T-helper 2 cell treated with Interferon-gamma antibody and Interleukin-4, amounts not matched to agents 5 μg/mL and 100 μg/mL, for 36 hours (primary cell): ENCODE results near the gene PPP6R2.
"Not testable (repeated sequence)": the region's sequence is repeated elsewhere in the genome, so short reads cannot be mapped to it uniquely, and the experiment has no call there.

Experiments used
- DNase-seq: peaks from one replicate; pipeline ENCODE4 v3.0.0; 2021; ENCODE audit warnings: low spot score
- H3K27ac Mint-ChIP-seq: one replicate; pipeline ENCODE4 v1.8.0; 2021; ENCODE audit warnings: mild to moderate bottlenecking, mixed read lengths
- H3K27me3 Mint-ChIP-seq: one replicate; pipeline ENCODE4 v1.8.0; 2021; ENCODE audit warnings: low read depth, mixed read lengths
- H3K36me3 Mint-ChIP-seq: one replicate; pipeline ENCODE4 v1.8.0; 2021; ENCODE audit warnings: low read depth, mixed read lengths
- H3K4me1 Mint-ChIP-seq: one replicate; pipeline ENCODE4 v1.8.0; 2021; ENCODE audit warnings: low read depth, mixed read lengths
- H3K4me3 Mint-ChIP-seq: one replicate; pipeline ENCODE4 v1.8.0; 2022; ENCODE audit warnings: mild to moderate bottlenecking, moderate library complexity, mixed read lengths
- H3K9me3 Mint-ChIP-seq: one replicate; pipeline ENCODE4 v1.8.0; 2021; ENCODE audit warnings: mixed read lengths

PPP6R2 gene

GRCh38 chr22:50400406-50400805 lies 57.3 kb downstream of the PPP6R2 start:
- Mint-ChIP-seq H3K27me3 (no peaks in the 10 kb centered on the region), H3K4me3 (no peak overlapping the region), H3K4me1 (peaks cover 18% of the 10 kb centered on the region), H3K27ac (peak overlapping the region; percentile 60), H3K9me3 (no peaks in the 10 kb centered on the region), H3K36me3 (peaks cover 26% of the 10 kb centered on the region)
- no peak for DNase-seq

- no peak for DNase-seq
- Mint-ChIP-seq H3K27me3 (no peaks in the 10 kb centered on the region), H3K9me3 (no peaks in the 10 kb centered on the region), H3K27ac (no peak overlapping the region), H3K36me3 (peaks cover 28% of the 10 kb centered on the region), H3K4me1 (peaks cover 18% of the 10 kb centered on the region), H3K4me3 (no peak overlapping the region)
Measured at GRCh38 chr22:50400931-50401330, 57.8 kb downstream of the PPP6R2 start.

GRCh38 chr22:50401907-50402306 lies 58.8 kb downstream of the PPP6R2 start:
- Mint-ChIP-seq H3K36me3 (peaks cover 27% of the 10 kb centered on the region), H3K27ac (peak overlapping the region; percentile 20), H3K9me3 (no peaks in the 10 kb centered on the region), H3K4me1 (peaks cover 13% of the 10 kb centered on the region), H3K4me3 (no peak overlapping the region), H3K27me3 (no peaks in the 10 kb centered on the region)
- DNase-seq, result no peak

- H3K27ac Mint-ChIP-seq, result no peak overlapping the region
- DNase-seq, result no peak
Measured at GRCh38 chr22:50403701-50404101, 60.6 kb downstream of the PPP6R2 start.

GRCh38 chr22:50406416-50407170 lies 63.5 kb downstream of the PPP6R2 start:
- Mint-ChIP-seq H3K4me1 (no peaks in the 10 kb centered on the region), H3K27me3 (no peaks in the 10 kb centered on the region), H3K36me3 (peaks cover 22% of the 10 kb centered on the region), H3K27ac (no peak overlapping the region), H3K9me3 (no peaks in the 10 kb centered on the region), H3K4me3 (no peak overlapping the region)
- DNase-seq, result no peak

More at GRCh38 chr22:50403701-50404101, 60.6 kb downstream of the PPP6R2 start:
- Mint-ChIP-seq H3K9me3 (no peaks in the 10 kb centered on the region), H3K4me3 (no peak overlapping the region), H3K4me1 (peaks cover 9% of the 10 kb centered on the region), H3K27me3 (no peaks in the 10 kb centered on the region), H3K36me3 (peaks cover 28% of the 10 kb centered on the region)

- no peak for DNase-seq
- no peaks in the 10 kb centered on the region for H3K9me3 Mint-ChIP-seq
- H3K27me3 Mint-ChIP-seq, result no peaks in the 10 kb centered on the region
- H3K4me1 Mint-ChIP-seq, result no peaks in the 10 kb centered on the region
- no peak overlapping the region for H3K4me3 Mint-ChIP-seq
- H3K36me3 Mint-ChIP-seq, result peaks cover 18% of the 10 kb centered on the region
- no peak overlapping the region for H3K27ac Mint-ChIP-seq
Measured at GRCh38 chr22:50408311-50408710, 65.2 kb downstream of the PPP6R2 start.

- H3K9me3 Mint-ChIP-seq, H3K4me1 Mint-ChIP-seq, DNase-seq, H3K4me3 Mint-ChIP-seq, H3K27me3 Mint-ChIP-seq, H3K27ac Mint-ChIP-seq: not testable (repeated sequence)
- peaks cover 17% of the 10 kb centered on the region for H3K36me3 Mint-ChIP-seq
Measured at GRCh38 chr22:50408954-50409353, 65.8 kb downstream of the PPP6R2 start.

- no peaks in the 10 kb centered on the region for H3K9me3 Mint-ChIP-seq
- DNase-seq, result no peak
- H3K27me3 Mint-ChIP-seq, result no peaks in the 10 kb centered on the region
- H3K4me1 Mint-ChIP-seq, result no peaks in the 10 kb centered on the region
- H3K4me3 Mint-ChIP-seq, result no peak overlapping the region
- peaks cover 18% of the 10 kb centered on the region for H3K36me3 Mint-ChIP-seq
- no peak overlapping the region for H3K27ac Mint-ChIP-seq
Measured at GRCh38 chr22:50414476-50415248, 71.5 kb downstream of the PPP6R2 start.

- no peaks in the 10 kb centered on the region for H3K4me1 Mint-ChIP-seq
- DNase-seq, result no peak
- H3K27me3 Mint-ChIP-seq, result no peaks in the 10 kb centered on the region
- no peaks in the 10 kb centered on the region for H3K9me3 Mint-ChIP-seq
- no peak overlapping the region for H3K4me3 Mint-ChIP-seq
- H3K27ac Mint-ChIP-seq, result no peak overlapping the region
- peaks cover 25% of the 10 kb centered on the region for H3K36me3 Mint-ChIP-seq
Measured at GRCh38 chr22:50415426-50415825, 72.3 kb downstream of the PPP6R2 start.

GRCh38 chr22:50416996-50417395 lies 73.9 kb downstream of the PPP6R2 start:
- peaks cover 27% of the 10 kb centered on the region for H3K36me3 Mint-ChIP-seq
- no peak for DNase-seq
- no peaks in the 10 kb centered on the region for H3K27me3 Mint-ChIP-seq
- H3K4me3 Mint-ChIP-seq, result no peak overlapping the region
- no peaks in the 10 kb centered on the region for H3K4me1 Mint-ChIP-seq
- H3K9me3 Mint-ChIP-seq, result no peaks in the 10 kb centered on the region
- no peak overlapping the region for H3K27ac Mint-ChIP-seq

GRCh38 chr22:50417411-50418210 lies 74.5 kb downstream of the PPP6R2 start:
- DNase-seq, result no peak
- H3K4me1 Mint-ChIP-seq, result no peaks in the 10 kb centered on the region
- peaks cover 27% of the 10 kb centered on the region for H3K36me3 Mint-ChIP-seq
- no peak overlapping the region for H3K27ac Mint-ChIP-seq
- no peaks in the 10 kb centered on the region for H3K9me3 Mint-ChIP-seq
- H3K4me3 Mint-ChIP-seq, result no peak overlapping the region
- no peaks in the 10 kb centered on the region for H3K27me3 Mint-ChIP-seq

- Mint-ChIP-seq H3K4me1 (no peaks in the 10 kb centered on the region), H3K4me3 (no peak overlapping the region), H3K36me3 (peaks cover 29% of the 10 kb centered on the region), H3K9me3 (no peaks in the 10 kb centered on the region), H3K27me3 (no peaks in the 10 kb centered on the region), H3K27ac (no peak overlapping the region)
- no peak for DNase-seq
Measured at GRCh38 chr22:50418624-50419023, 75.5 kb downstream of the PPP6R2 start.

- no peak overlapping the region for H3K27ac Mint-ChIP-seq
- no peaks in the 10 kb centered on the region for H3K4me1 Mint-ChIP-seq
- DNase-seq, result no peak
- H3K36me3 Mint-ChIP-seq, result peaks cover 29% of the 10 kb centered on the region
- H3K9me3 Mint-ChIP-seq, result no peaks in the 10 kb centered on the region
- H3K4me3 Mint-ChIP-seq, result no peak overlapping the region
- H3K27me3 Mint-ChIP-seq, result no peaks in the 10 kb centered on the region
Measured at GRCh38 chr22:50419116-50419515, 76.0 kb downstream of the PPP6R2 start.

- H3K36me3 Mint-ChIP-seq, result peaks cover 30% of the 10 kb centered on the region
- H3K9me3 Mint-ChIP-seq, result no peaks in the 10 kb centered on the region
- no peaks in the 10 kb centered on the region for H3K27me3 Mint-ChIP-seq
- no peak overlapping the region for H3K4me3 Mint-ChIP-seq
- DNase-seq, result no peak
- H3K27ac Mint-ChIP-seq, result peak overlapping the region; percentile 21
- H3K4me1 Mint-ChIP-seq, result no peaks in the 10 kb centered on the region
Measured at GRCh38 chr22:50420015-50420414, 76.9 kb downstream of the PPP6R2 start.
